HG02943 (cell line): ENCODE data around the gene F8.
A peak's percentile ranks its signal among the peaks of the same experiment; 100 is the strongest.
"Not testable (repeated sequence)": the region's sequence is repeated elsewhere in the genome, so short reads cannot be mapped to it uniquely, and the experiment has no call there.

Experiments used
- ATAC-seq: cut with Tn5 transposase; IDR thresholded peaks from one replicate; pipeline ENCODE4 v1.9.1; 2021; ENCODE audit warnings: mild to moderate bottlenecking, low read depth, moderate library complexity; ENCODE audit not compliant: unreplicated experiment

The F8 gene

DNA sequence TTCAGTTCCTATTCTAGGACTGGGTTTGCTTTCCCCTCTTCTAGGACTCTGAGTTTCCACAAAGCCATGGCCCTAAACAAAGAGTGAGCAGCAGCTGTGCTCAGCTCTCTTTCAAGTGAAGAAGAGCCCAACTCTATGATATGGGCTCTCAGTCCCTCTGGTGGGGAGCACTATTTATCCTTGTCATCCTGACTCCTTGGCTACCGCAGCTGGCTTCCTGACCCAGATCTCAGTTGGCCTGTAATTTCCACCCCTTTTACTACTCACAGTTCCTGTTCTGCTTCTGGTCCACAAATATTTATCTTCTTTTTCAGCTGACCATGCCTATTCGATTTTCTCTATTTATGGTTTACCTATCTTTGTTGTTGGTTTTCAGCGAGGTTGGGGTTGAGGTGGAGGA lies 33.8 kb downstream of the F8 start:
- ATAC-seq: no peak

- no peak for ATAC-seq
These were observed 34.6 kb downstream of the F8 start for GRCh38 chrX:154987940-154988339.

DNA sequence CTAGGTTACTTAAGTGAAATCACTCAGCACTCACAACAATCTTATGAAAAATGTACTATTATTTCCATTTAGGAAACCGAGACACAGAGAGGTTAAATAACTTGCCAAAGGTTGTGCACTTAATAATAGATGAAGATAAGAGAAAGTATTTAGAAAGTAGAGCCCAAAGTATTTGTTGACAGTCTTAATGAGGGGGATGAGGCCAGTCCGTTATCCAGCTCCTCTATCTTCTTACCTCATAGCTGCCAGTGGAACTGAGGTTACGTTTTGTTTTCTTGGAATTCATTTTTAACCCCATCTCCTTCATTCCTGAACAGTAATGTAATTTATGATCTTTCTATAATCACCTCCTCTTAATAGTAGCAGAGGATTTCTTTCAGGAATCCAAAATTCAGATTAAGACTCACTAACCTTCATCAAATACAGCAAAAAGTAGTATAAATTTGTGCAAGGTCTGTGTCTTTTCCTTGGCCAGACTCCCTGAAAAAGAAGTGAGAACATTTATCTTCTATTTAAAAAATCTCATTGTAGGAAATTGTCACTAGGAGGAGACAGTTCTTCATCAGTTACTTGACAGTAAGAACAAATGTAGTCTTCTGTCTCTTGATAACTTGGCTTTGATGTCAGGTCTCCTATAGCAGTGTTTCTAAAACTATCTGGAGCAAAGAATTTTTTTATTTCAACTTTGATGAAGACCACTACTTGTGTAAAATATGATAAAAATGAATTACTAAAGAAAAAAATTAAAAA lies 35.5 kb downstream of the F8 start:
- no peak for ATAC-seq

GRCh38 chrX:154981116-154981411 lies 41.5 kb downstream of the F8 start:
- peak; percentile 25 for ATAC-seq

DNA sequence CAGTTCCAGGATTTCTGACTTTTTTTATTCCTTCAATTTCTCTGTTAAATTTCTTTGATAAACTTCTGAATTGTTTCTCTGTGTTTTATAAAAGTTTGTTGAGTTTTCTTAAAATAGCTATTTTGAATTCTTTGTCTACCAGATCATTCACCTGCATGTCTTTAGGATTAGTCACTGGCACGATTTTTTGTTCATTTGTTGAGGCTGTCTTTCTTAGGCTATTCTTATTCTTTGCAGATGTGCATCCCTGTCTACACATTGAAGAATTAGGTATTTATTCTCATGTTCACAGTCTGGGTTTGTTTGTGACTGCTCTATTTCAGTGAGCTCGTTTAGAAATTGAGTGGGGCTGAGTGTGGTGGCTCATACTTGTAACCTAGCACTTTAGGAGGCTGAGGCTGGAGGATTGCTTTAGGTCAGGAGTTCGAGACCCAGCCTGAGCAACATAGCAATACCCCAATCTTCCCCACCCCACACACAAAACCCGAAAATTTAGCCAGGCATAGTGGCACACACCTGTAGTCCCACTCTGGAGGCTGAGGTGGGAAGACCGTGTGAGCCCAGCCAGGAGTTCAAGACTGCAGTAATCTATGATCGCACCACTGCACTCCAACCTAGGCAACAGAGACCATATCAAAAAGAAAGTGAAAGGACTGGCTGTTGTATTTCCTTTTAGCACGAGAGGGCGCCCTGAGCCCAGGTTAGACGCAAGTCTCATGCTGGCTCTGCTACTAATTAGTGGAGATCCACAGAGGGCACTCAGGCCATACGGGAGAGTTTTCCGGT lies 42.0 kb downstream of the F8 start:
- ATAC-seq: peak; percentile 98

DNA sequence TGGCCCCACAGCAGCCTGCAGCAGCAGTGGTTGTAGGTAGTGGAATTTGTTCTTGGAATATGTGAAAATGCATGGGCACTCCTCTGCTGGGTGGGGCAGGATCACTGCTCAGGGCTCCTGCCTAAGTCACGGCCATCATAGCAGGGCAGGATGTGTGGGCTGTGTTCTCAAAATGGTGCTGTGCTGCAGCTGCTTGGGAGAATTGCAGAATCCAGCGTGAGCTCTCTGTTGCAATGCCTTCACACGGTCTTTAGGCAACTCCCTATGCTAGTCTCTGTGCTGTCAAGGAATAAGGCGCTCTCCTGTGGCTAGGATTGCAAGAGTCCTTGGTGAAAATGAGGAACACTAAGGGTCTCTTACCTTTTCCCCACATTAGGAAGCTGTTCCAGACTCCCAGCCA lies 42.9 kb downstream of the F8 start:
- no peak for ATAC-seq

DNA sequence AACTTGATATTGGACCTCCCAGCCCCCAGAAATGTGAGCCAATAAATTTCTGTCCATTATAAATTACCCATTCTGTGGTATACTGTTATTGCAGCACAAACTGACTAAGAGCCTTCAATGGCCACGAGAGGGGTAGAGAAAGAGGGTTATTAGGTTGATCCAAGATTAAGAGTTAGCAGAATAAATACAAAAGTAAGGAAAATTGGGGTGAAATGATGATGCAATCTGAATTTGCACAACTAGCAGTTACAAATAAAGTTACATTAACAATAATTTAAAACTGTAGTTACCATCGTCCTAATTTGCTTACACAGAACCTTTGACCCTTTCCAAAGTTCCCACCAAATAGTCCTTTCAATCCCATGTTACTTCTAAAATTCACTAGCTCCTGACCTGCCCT lies 54.2 kb downstream of the F8 start:
- ATAC-seq: no peak

- no peak for ATAC-seq
These were observed 54.9 kb downstream of the F8 start for GRCh38 chrX:154967603-154968002.

- ATAC-seq: no peak
These were observed 60.6 kb downstream of the F8 start for GRCh38 chrX:154961947-154962346.

- not testable (repeated sequence) for ATAC-seq
These were observed 66.7 kb downstream of the F8 start for GRCh38 chrX:154955799-154956198.

DNA sequence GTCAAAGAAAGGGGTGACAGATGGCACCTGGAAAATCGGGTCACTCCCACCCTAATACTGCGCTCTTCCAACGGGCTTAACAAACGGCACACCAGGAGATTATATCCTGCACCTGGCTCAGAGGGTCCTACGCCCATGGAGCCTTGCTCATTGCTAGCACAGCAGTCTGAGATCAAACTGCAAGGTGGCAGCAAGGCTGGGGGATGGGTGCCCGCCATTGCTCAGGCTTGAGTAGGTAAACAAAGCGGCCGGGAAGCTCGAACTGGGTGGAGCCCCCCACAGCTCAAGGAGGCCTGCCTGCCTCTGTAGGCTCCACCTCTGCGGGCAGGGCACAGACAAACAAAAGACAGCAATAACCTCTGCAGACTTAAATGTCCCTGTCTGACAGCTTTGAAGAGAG lies 83.3 kb downstream of the F8 start:
- ATAC-seq: not testable (repeated sequence)

- ATAC-seq: not testable (repeated sequence)
These were observed 97.8 kb downstream of the F8 start for GRCh38 chrX:154924771-154925170.

DNA sequence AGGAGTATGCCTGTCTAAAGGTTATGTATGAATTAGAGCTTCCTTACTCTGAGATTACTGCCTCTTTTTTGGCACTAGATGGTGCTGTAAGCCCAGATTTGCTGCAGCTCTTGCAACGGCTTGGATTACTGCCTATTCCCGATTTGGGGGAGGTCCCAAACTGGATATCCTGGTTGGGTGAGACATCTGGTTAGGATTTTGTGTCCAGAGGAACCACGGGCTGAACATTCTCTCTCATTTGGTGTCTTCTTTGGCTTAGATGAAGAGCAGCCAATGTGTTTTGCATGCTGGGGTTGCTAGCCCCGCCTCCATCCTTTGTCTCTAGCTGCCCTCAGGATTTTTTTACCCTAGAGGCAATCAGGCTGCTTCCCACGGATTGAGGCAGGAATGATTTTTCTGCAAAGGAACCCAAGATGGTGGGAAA lies 104.5 kb downstream of the F8 start:
- ATAC-seq: peak; percentile 74

GRCh38 chrX:154914052-154914451 lies 108.5 kb downstream of the F8 start:
- ATAC-seq: no peak

- ATAC-seq: not testable (repeated sequence)
These were observed 112.0 kb downstream of the F8 start for GRCh38 chrX:154910528-154910927.

DNA sequence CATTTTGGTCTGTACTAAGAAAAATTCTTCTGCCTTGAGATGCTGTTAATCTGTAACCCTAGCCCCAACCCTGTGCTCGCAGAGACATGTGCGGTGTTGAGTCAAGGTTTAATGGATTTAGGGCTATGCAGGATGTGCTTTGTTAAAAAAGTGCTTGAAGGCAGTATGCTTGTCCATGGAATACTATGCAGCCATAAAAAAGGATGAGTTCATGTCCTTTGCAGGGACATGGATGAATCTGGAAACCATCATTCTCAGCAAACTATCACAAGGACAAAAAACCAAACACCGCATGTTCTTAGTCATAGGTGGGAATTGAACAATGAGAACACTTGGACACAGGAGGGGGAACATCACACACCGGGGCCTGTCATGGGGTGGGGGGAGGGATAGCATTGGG lies 112.5 kb downstream of the F8 start:
- ATAC-seq: not testable (repeated sequence)

- ATAC-seq: no peak
These were observed 113.7 kb downstream of the F8 start for GRCh38 chrX:154908821-154909220.

DNA sequence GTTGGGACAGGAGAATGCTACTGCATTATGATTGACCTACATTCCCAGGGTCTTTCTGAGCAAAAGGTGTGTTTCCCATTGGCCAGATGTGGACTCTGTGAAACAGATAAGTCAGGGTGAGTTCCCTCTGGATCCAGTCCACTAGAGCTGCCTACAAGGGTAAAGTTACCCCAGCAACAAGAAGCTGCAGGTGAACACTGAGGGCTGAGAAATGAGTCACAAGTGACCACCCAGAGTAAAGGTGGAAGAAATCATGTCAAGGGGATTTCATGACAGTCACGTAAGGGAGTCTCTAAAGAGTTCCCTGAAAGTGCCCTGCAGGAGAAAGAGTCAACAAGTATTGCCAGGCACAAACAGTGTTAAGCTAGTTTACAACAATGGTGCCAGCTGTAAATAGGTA lies 120.1 kb downstream of the F8 start:
- no peak for ATAC-seq

DNA sequence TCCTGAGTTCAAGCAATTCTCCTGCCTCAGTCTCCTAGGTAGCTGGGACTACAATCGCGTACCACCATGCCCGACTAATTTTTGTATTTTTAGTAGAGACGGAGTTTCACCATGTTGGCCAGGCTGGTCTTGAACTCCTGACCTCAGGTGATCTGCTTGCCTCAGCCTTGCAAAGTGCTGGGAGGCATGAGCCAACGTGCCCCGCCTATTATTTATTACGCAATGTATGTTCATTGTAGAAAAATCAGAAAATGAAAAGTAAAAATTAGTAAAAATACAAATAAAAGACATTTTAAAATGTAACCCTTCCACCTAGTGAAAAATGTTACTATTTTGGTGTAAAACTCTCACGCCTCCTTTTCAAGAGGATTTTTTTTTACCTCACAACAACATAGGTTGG lies 122.2 kb downstream of the F8 start:
- ATAC-seq: no peak

- ATAC-seq: no peak
These were observed 130.2 kb downstream of the F8 start for GRCh38 chrX:154892296-154892695.

DNA sequence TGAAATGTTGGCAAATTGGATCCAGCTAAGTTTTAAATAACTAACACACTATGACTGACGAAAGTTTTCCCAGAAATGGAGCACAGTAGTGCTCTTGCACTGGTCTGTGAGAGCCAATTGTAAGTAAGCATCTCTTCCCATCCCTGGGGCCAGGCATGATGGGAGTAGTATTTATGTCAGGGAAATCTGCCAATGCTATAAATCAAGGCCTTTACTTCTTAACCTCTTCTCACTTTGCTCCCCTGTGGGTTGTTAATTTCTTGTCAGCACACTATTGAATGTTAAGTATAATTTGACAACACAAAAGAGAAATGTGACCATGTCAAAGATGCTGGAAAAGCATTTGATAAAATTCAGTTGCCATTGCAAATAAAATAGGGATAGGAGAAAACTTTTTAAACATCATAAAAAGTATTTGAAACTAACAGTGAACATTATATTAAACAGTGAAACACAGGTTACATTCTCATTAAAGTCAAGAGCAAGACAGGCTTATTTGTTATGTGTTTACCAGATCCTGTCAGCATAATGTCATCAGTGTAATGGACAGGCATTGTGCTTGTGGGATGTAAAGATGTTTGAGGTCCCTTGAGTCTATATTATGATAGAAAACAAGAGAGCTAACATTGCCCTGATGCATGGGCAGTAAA lies 131.4 kb downstream of the F8 start:
- ATAC-seq: no peak

DNA sequence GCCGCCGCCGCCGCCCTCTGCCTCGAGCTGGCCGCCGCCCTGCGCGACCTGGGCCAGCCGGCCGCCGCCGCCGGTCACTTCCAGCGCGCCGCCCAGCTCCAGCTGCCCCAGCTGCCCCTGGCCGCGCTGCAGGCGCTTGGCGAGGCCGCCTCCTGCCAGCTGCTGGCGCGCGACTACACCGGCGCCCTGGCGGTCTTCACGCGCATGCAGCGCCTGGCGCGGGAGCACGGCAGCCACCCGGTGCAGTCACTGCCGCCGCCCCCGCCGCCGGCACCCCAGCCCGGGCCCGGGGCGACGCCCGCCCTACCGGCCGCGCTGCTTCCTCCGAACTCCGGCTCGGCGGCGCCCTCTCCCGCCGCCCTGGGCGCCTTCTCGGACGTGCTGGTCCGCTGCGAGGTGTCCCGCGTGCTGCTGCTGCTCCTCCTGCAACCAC lies 135.7 kb downstream of the F8 start:
- peak; percentile 36 for ATAC-seq
